Activated CD8-positive, alpha-beta memory T cell treated with anti-CD3 and anti-CD28 coated beads, Interleukin-2, amount 50 U/mL, for 1 hour (primary cell): ENCODE data around the gene HSD17B8.
A peak's percentile ranks its signal among the peaks of the same experiment; 100 is the strongest.

Source experiments
- DNase-seq: peaks from one replicate; pipeline ENCODE4 v3.0.0-alpha.2; 2020; ENCODE audit errors: extremely low read depth

HSD17B8 gene

GRCh38 chr6:33204415-33205190, at the start of gene HSD17B8:
TSS of gene HSD17B8 (plus strand) at chr6:33204655. CDS start at chr6:33204669, 14 bp downstream.
- peak; percentile 78 for DNase-seq

- DNase-seq: no peak
Observed at GRCh38 chr6:33156561-33156960, 47.9 kb upstream of the HSD17B8 start.

- no peak for DNase-seq
Observed at GRCh38 chr6:33156964-33157363, 47.5 kb upstream of the HSD17B8 start.

- no peak for DNase-seq
Observed at GRCh38 chr6:33160096-33160495, 44.4 kb upstream of the HSD17B8 start.

GRCh38 chr6:33160728-33161344, 43.6 kb upstream of the HSD17B8 start:
- no peak for DNase-seq

GRCh38 chr6:33161354-33162331, 42.8 kb upstream of the HSD17B8 start:
- peak; percentile 36 for DNase-seq

- DNase-seq: no peak
Observed at GRCh38 chr6:33163540-33163939, 40.9 kb upstream of the HSD17B8 start.

- DNase-seq: no peak
Observed at GRCh38 chr6:33164176-33164575, 40.3 kb upstream of the HSD17B8 start.

- DNase-seq: no peak
Observed at GRCh38 chr6:33164665-33165373, 39.6 kb upstream of the HSD17B8 start.

- no peak for DNase-seq
Observed at GRCh38 chr6:33165581-33166258, 38.7 kb upstream of the HSD17B8 start.

- no peak for DNase-seq
Observed at GRCh38 chr6:33166363-33166762, 38.1 kb upstream of the HSD17B8 start.

- no peak for DNase-seq
Observed at GRCh38 chr6:33166811-33167210, 37.6 kb upstream of the HSD17B8 start.

- no peak for DNase-seq
Observed at GRCh38 chr6:33167374-33168283, 36.8 kb upstream of the HSD17B8 start.

GRCh38 chr6:33168284-33168601, 36.2 kb upstream of the HSD17B8 start:
- no peak for DNase-seq

- no peak for DNase-seq
Observed at GRCh38 chr6:33168639-33169038, 35.8 kb upstream of the HSD17B8 start.

GRCh38 chr6:33169291-33170175, 34.9 kb upstream of the HSD17B8 start:
- DNase-seq: no peak

GRCh38 chr6:33170176-33171015, 34.1 kb upstream of the HSD17B8 start:
- no peak for DNase-seq
